HG03354 (cell line): Measurements from ENCODE around the gene RPL10A.
"Not testable (repeated sequence)": the region's sequence is repeated elsewhere in the genome, so short reads cannot be mapped to it uniquely, and the experiment has no call there.

Source experiments
- ATAC-seq: cut with Tn5 transposase; IDR thresholded peaks from one replicate; pipeline ENCODE4 v1.9.1; 2021; ENCODE audit warnings: mild to moderate bottlenecking; ENCODE audit not compliant: unreplicated experiment, poor library complexity, severe bottlenecking

Gene RPL10A

GRCh38 chr6:35468181-35468979 is at the start of gene RPL10A:
Gene RPL10A (plus strand): TSS chr6:35468401. CDS start chr6:35468435, 34 bp downstream.
- peak; percentile 75 for ATAC-seq

DNA sequence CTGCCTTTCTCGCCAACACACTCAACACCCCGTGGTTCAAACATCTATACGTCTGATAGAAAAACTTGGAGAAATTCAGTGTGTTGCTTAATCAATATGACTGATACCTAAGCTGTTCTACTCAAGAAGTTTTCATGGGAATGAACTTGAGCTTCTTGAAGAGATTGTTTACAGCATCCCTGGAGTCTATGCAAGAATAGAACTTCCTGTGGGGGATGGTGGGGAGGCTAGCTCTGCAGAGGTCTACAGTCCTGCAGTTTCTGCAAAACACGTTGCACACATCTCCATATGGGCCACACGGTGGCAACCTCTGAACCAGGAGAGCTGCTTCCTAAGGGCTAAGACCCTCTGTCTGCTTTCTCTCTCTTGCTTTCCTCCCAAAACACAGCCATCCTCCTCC is 48.8 kb upstream of the RPL10A start:
- no peak for ATAC-seq

- ATAC-seq: no peak
These were observed 48.2 kb upstream of the RPL10A start for GRCh38 chr6:35419961-35420360.

GRCh38 chr6:35425284-35425683 is 42.9 kb upstream of the RPL10A start:
- ATAC-seq: no peak

GRCh38 chr6:35426074-35426473 is 42.1 kb upstream of the RPL10A start:
- ATAC-seq: no peak

GRCh38 chr6:35427435-35427834 is 40.8 kb upstream of the RPL10A start:
- no peak for ATAC-seq

DNA sequence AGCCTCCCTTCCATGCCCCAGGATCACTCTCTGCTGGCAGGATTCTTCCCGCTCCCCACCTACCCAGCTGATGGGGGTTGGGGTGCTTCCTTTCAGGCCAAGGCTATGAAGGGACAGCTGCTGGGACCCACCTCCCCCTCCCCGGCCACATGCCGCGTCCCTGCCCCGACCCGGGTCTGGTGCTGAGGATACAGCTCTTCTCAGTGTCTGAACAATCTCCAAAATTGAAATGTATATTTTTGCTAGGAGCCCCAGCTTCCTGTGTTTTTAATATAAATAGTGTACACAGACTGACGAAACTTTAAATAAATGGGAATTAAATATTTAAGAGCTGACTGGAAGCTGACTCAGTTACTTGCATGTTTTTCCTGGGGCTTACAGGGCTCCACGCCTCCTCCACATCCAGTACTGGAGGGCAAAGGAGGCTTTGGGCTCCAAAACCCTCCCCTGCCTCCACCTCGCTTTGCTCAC is 40.3 kb upstream of the RPL10A start:
- no peak for ATAC-seq

DNA sequence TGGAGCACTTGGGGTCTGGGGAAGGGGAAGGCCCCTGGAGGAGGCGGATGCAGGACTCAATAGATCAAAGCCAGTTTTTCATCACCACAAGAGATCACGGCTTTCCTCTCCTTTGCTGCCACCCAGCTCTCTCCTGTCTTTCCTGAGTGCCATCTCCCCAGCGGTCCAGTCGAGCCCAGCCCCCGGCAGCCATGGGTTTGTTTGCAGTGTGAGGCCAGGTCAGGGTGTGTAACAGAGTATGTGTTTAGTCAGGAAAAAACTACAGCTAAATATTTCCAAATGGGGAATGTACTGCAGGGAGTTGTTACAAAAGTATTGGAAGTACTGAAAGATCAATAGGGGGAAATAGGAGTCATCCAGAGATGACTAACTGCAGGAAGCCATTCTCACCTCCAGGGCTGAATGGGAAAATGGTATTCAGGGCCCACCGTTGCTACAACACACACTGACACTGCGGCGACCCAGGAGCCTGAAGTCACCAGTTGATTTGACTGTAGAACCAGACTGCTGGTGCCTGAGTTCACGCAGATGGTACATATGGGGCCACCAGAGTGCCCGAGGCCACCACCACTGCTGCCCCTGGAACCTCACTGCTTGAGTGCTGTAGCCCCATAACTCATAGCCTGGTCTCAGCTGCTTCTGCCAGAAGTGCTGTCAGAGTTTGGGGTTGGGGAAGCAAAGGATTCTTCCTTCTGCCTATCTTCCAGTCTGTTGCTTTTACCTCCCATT is 39.6 kb upstream of the RPL10A start:
- ATAC-seq: no peak

- no peak for ATAC-seq
These were observed 38.7 kb upstream of the RPL10A start for GRCh38 chr6:35429463-35429862.

DNA sequence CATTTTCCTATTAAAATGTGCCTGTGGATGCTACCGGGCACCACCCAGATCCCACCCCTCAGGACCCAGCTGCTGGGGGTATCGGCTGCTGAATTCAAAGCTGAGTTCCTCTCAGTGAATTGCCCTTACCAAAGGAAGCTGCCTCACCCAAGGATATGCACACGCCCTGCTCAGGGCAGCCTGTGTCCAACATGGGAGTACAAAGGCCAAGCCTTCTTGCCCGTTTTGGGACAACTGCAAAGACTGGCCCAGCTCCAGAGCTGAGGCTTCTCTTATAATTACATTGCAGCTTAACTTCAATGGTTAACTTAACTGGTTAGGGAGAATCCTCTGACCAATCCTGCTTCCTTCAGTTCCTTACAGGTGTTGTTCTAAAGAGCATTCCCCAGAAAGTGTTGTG is 35.9 kb upstream of the RPL10A start:
- no peak for ATAC-seq

DNA sequence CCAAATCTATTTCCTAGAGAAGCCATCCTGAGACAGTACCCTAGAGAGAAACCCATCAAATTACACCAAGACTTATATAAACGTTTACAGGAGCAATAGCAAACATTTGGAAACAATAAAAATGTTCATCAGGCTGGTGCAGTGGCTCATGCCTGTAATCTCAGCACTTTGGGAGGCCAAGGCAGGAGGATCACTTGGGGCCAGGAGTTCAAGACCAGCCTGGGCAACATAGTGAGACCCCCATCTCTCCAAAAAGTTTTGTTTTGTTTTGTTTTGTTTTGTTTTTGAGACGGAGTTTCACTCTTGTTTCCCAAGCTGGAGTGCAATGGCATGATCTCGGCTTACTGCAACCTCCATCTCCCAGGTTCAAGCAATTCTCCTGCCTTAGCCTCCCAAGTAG is 35.5 kb upstream of the RPL10A start:
- not testable (repeated sequence) for ATAC-seq

DNA sequence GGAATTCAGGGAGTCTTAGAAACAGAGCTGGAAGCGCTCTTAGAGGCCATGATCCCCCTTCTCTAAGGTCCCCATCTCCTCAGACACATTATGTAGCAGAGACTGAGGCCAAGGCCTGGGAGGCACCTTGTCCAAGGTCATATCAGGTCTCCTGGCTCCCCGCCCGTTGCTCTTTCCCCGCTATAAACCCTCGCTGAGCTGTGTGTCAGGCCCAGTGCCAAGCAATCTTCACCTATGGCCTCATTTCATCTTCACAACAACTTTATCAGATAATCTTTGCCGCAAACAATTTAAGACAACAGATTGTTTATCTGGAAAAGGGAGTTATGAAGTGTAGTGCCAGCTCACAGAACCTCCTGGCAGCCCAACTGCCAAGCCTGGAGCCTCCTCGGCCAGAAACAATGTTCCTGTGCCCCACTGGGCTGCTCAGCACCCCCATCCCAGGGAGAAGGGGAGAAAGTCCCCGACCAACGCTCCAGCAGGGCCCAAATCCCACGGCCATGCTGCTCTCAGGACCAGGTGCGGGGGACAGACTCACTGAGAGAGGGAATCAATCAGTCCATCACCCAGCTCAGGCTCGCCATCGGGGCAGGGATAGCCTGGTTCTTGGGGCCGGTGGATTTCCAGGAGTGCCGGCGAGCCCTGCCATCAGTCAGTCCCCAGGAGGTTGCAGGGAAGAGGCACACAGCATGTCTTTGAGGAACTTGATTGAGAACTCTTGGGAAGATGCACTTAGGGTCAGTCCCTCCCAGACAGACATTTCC is 32.9 kb upstream of the RPL10A start:
- ATAC-seq: no peak

GRCh38 chr6:35436071-35436857 is 31.9 kb upstream of the RPL10A start:
- ATAC-seq: no peak

GRCh38 chr6:35438378-35439065 is 29.7 kb upstream of the RPL10A start:
- ATAC-seq: not testable (repeated sequence)

GRCh38 chr6:35439308-35439707 is 28.9 kb upstream of the RPL10A start:
- no peak for ATAC-seq

DNA sequence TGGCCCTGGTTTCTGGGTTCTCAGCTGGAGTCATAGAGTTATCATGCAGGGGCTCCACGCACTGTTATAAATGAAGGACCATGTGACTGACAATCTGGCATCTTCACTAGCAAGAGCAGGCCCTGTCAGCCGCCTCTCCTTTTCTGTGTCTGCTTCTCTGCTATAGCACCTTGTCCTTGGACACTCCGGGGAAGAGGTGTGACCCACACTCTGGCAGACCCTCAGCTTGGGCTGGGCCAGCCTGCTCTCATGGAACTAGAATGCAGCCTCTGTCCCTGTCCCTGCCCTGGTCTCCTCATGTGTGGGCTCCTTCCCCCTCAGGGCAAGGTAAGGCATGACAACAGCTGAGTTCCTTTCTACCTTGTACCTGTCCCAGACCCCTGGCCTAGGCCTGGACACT is 27.0 kb upstream of the RPL10A start:
- no peak for ATAC-seq

GRCh38 chr6:35441642-35442041 is 26.6 kb upstream of the RPL10A start:
- ATAC-seq: no peak

GRCh38 chr6:35442693-35443092 is 25.5 kb upstream of the RPL10A start:
- ATAC-seq: no peak
